B cell (primary cell): ENCODE data around the gene TARBP2. TPM values are rescaled to one million over a fixed set of nuclear protein-coding genes. Genes with fewer than 3 reads are reported as not detected.
A peak's percentile ranks its signal among the peaks of the same experiment; 100 is the strongest.

Experiments used
- ATAC-seq: fragments of 200-7000 bp; cut with Tn5 transposase; one replicate; pipeline ENCODE4 v1.10.0; 2021; ENCODE audit warnings: low read depth, mild to moderate bottlenecking, moderate number of reproducible peaks, moderate library complexity
- CTCF ChIA-PET: fragments of 350-600 bp; sonication (Branson Sonifier 250); formaldehyde crosslinking; loops from one replicate; lab custom pipeline; 2021; ENCODE audit warnings: antibody characterized with exemption, inconsistent platforms; lab: Charles Lee
- POLR2A ChIA-PET: fragments of 350-600 bp; sonication (Branson Sonifier 250); formaldehyde crosslinking; loops from one replicate; lab custom pipeline; 2021; ENCODE audit warnings: antibody characterized with exemption; lab: Charles Lee
- DNase-seq: peaks from one replicate; pipeline ENCODE4 v3.0.0; 2013
- H2AFZ ChIP-seq: 2 replicates; pipeline ENCODE4 v1.6.1; 2012; ENCODE audit warnings: mild to moderate bottlenecking, low read depth, low read length; ENCODE audit not compliant: insufficient read depth, poor library complexity, severe bottlenecking
- H3K27ac ChIP-seq, 2 donors: 1 replicate in 1 of 2; 2 replicates in 1 of 2; pipeline ENCODE4 v1.5.1; 2012 to 2013; ENCODE audit warnings: low read length in 2 of 2, mild to moderate bottlenecking in 2 of 2, moderate library complexity in 1 of 2
- H3K27me3 ChIP-seq, 4 experiments: fragments of 200-600 bp in 1 of 4; sonication (generic) in 1 of 4; replicated peaks in 1 of 4; 1 replicate in 2 of 4; 2 replicates in 2 of 4; pipeline versions ENCODE4 v1.6.1 to v1.7.0; 2013 to 2016; ENCODE audit warnings: low read length in 3 of 4, mild to moderate bottlenecking in 2 of 4, mixed read lengths in 1 of 4, moderate library complexity in 1 of 4; ENCODE audit not compliant: insufficient read depth in 4 of 4, control insufficient read depth in 3 of 4; ENCODE audit errors: control extremely low read depth in 1 of 4
- H3K36me3 ChIP-seq, 2 experiments: replicated peaks in 1 of 2; 1 replicate in 1 of 2; 2 replicates in 1 of 2; pipeline versions ENCODE4 v1.6.1 to v1.7.1; 2013; ENCODE audit warnings: low read length in 1 of 2; ENCODE audit not compliant: insufficient read depth in 2 of 2, control insufficient read depth in 1 of 2; ENCODE audit errors: control extremely low read depth in 1 of 2, extremely low read depth in 1 of 2
- H3K4me1 ChIP-seq, 2 donors: fragments of 200-600 bp in 1 of 2; sonication (generic) in 1 of 2; 1 replicate in 1 of 2; 2 replicates in 1 of 2; pipeline versions ENCODE4 v1.5.1 to v1.6.1; 2013 to 2017; ENCODE audit warnings: low read length in 2 of 2; ENCODE audit not compliant: control insufficient read depth in 2 of 2, insufficient read depth in 2 of 2
- H3K4me2 ChIP-seq: replicated peaks from 2 replicates; pipeline ENCODE3; 2012; ENCODE audit warnings: mild to moderate bottlenecking, low read depth, low read length; ENCODE audit not compliant: poor library complexity, severe bottlenecking
- H3K4me3 ChIP-seq, 5 experiments: fragments of 200-600 bp in 1 of 5; sonication (generic) in 1 of 5; 1 replicate in 3 of 5; 2 replicates in 2 of 5; pipeline versions ENCODE4 v1.5.1 to v1.7.0; 2011 to 2016; ENCODE audit warnings: low read length in 4 of 5, mild to moderate bottlenecking in 4 of 5, low read depth in 2 of 5, control low read depth in 1 of 5, moderate library complexity in 1 of 5; ENCODE audit not compliant: insufficient read depth in 1 of 5; ENCODE audit errors: control extremely low read depth in 1 of 5, extremely low read depth in 1 of 5
- H3K79me2 ChIP-seq: fragments of 200-600 bp; sonication (generic); one replicate; pipeline ENCODE4 v1.6.0; 2016; ENCODE audit warnings: low read length; ENCODE audit not compliant: control insufficient read depth, insufficient read depth
- H3K9ac ChIP-seq: fragments of 200-600 bp; sonication (generic); 2 replicates; pipeline ENCODE4 v1.6.1; 2017; ENCODE audit warnings: mild to moderate bottlenecking, low read length, moderate library complexity
- H3K9me3 ChIP-seq, 3 donors: one replicate each; pipeline versions ENCODE4 v1.6.1 to v1.7.1; 2013; ENCODE audit warnings: low read length in 2 of 3; ENCODE audit not compliant: control insufficient read depth in 2 of 3, insufficient read depth in 1 of 3; ENCODE audit errors: control extremely low read depth in 1 of 3
- H4K20me1 ChIP-seq: 2 replicates; pipeline ENCODE4 v1.6.0; 2012; ENCODE audit warnings: mild to moderate bottlenecking, low read length; ENCODE audit not compliant: insufficient read depth, control insufficient read depth, poor library complexity, severe bottlenecking
- H3K27ac Mint-ChIP-seq: one replicate; pipeline ENCODE4 v1.8.0; 2021; ENCODE audit warnings: mixed read lengths
- H3K27me3 Mint-ChIP-seq: one replicate; pipeline ENCODE4 v1.8.0; 2021; ENCODE audit warnings: mixed read lengths
- H3K4me1 Mint-ChIP-seq: one replicate; pipeline ENCODE4 v1.8.0; 2021; ENCODE audit warnings: mixed read lengths
- H3K4me3 Mint-ChIP-seq: one replicate; pipeline ENCODE4 v1.8.0; 2021; ENCODE audit warnings: mixed read lengths
- H3K9me3 Mint-ChIP-seq: one replicate; pipeline ENCODE4 v1.8.0; 2022; ENCODE audit warnings: mixed read lengths; ENCODE audit not compliant: insufficient read depth
- CTCF ChIP-seq: fragments of 200-600 bp; IDR thresholded peaks from one replicate; pipeline ENCODE4 v1.8.0; 2022; ENCODE audit warnings: antibody characterized with exemption, mild to moderate bottlenecking
- EZH2 ChIP-seq: IDR thresholded peaks from 2 replicates; pipeline ENCODE4 v1.6.1; 2012; ENCODE audit warnings: borderline replicate concordance, low read depth, mild to moderate bottlenecking, moderate library complexity, low read length; ENCODE audit not compliant: insufficient read depth, poor library complexity, severe bottlenecking
- WGBS: methylation state at CpG from one replicate; pipeline ENCODE4 v1.1.5; 2013; ENCODE audit warnings: missing lambda C conversion rate; ENCODE audit not compliant: insufficient coverage; 5-methylcytosine and 5-hydroxymethylcytosine counted together
- intact Hi-C: fragments of 100-400 bp; cut with micrococcal nuclease; formaldehyde crosslinking; loops from one replicate; pipeline ENCODE4 v1.10.0; 2022
- polyA plus RNA-seq: library from polyadenylated mRNA; depleted of rRNA; stranded (reverse); fragments of >200 nt; gene quantifications from 2 replicates; pipeline ENCODE4 v1.2.3, GENCODE V29; 2012
- total RNA-seq, 2 donors: library from RNA; stranded (reverse); fragments of 120-200 nt in 1 of 2; gene quantifications; 1 replicate in 1 of 2; 2 replicates in 1 of 2; pipeline versions ENCODE4 v1.2.3 to v1.2.4, GENCODE V29; 2013 to 2022

TARBP2 gene
- total and polyA plus RNA-seq, 2 donors (not counting 1 experiment from before 2014, with no cell fraction given) = 41.6 to 47.2 TPM

DNA sequence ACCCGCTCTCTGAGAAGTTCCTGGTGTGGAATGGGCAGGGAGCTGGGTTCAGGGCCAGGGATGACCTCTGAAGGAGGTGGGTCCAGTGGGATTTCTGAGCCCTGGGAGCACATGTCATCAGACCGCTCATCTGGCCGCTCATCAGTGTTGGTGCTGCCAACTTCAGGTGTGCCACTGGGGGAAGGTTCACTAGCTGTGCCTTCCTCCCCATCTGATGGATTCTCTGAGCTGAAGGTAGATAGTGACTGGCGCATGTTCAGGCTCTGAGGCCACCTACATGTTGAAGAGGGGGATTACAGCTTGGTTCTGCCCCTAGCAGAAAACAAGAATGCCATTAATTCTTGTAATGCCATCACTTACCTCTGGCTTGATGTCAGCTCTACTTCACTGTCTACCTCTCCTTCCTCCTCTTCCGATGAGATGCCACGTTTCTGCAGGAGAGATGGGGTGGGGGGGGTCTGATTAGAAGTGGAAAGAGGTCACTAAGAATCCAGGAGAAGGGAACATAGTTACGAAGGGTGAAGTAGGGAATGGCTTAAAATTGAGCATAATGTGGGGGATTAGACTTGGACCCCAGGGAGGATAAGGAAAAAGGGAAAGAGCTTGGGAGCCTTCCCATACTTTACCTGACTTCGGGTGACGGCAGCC lies 19.0 kb upstream of the TARBP2 start:
- no peaks in the 10 kb centered on the region for H3K27me3 Mint-ChIP-seq
- peaks cover 57% of the 10 kb centered on the region for H4K20me1 ChIP-seq
- no peaks in the 10 kb centered on the region for H3K9me3 Mint-ChIP-seq
- H3K4me1 ChIP-seq = no peaks in the 10 kb centered on the region
- CTCF ChIA-PET = interaction anchor here (0.7 to 3.6 kb wide), 5 partner anchors 10 to 158 kb away, joined by 3 to 29 read pairs (median 5); no protein-coding TSS in a partner anchor
- H3K4me2 ChIP-seq = no peak overlapping the region
- POLR2A ChIA-PET = interaction anchor here (0.7 to 1.3 kb wide), 3 partner anchors 19 to 129 kb away, joined by 3 to 7 read pairs (median 3); partner anchors contain the start of gene TARBP2
- WGBS = 93% methylated on average over 6 of the region's 9 CpGs
- ATAC-seq (peak; percentile 35), DNase-seq (peak; percentile 44)
- H3K4me3 ChIP-seq = no peak overlapping the region
- H3K27ac ChIP-seq = peak overlapping the region in 1 of 2 donors; percentile 23
- intact Hi-C loops = no loop called here
- TF ChIP-seq CTCF (peak; percentile 39), EZH2 (no peak)
- H3K79me2 ChIP-seq = no peaks in the 10 kb centered on the region
- H3K9ac ChIP-seq = no peak overlapping the region
- H3K4me1 Mint-ChIP-seq = peaks cover 4% of the 10 kb centered on the region
- peaks cover 0 to 67% of the 10 kb centered on the region in 2 experiments for H3K36me3 ChIP-seq
- no peak overlapping the region for H2AFZ ChIP-seq
- no peak overlapping the region for H3K27ac Mint-ChIP-seq
- H3K9me3 ChIP-seq = no peaks in the 10 kb centered on the region
- no peak overlapping the region for H3K4me3 Mint-ChIP-seq
- H3K27me3 ChIP-seq = no peaks in the 10 kb centered on the region

GRCh38 chr12:53482626-53483168 lies 18.4 kb upstream of the TARBP2 start:
- intact Hi-C loops = no loop called here
- DNase-seq (no peak), ATAC-seq (no peak)
- Histone ChIP-seq H3K9ac (no peak overlapping the region), H3K27me3 (no peaks in the 10 kb centered on the region), H3K4me2 (no peak overlapping the region), H3K9me3 (no peaks in the 10 kb centered on the region), H3K4me3 (no peak overlapping the region), H3K36me3 (peaks cover 0 to 66% of the 10 kb centered on the region in 2 experiments), H2AFZ (no peak overlapping the region), H3K27ac (no peak overlapping the region), H4K20me1 (peaks cover 51% of the 10 kb centered on the region), H3K79me2 (no peaks in the 10 kb centered on the region), H3K4me1 (no peaks in the 10 kb centered on the region)
- H3K27me3 Mint-ChIP-seq = no peaks in the 10 kb centered on the region
- 96% methylated on average over 15 of the region's 18 CpGs for WGBS
- H3K4me1 Mint-ChIP-seq = peaks cover 4% of the 10 kb centered on the region
- H3K27ac Mint-ChIP-seq = no peak overlapping the region
- CTCF ChIA-PET = interaction anchor here (1.5 to 3.6 kb wide), 3 partner anchors 9 to 159 kb away, joined by 4 to 29 read pairs (median 12); no protein-coding TSS in a partner anchor
- H3K4me3 Mint-ChIP-seq = no peak overlapping the region
- POLR2A ChIA-PET = interaction anchor here (1.1 kb wide), 1 partner anchor 18 kb away, joined by 3 read pairs; the partner anchor contains the start of gene TARBP2
- no peaks in the 10 kb centered on the region for H3K9me3 Mint-ChIP-seq
- no peak for TF ChIP-seq CTCF
